Brain microvascular endothelial cell (primary cell): ENCODE data around the gene CHRM1.

Experiments used
- DNase-seq: peaks from one replicate; pipeline ENCODE4 v3.0.0-alpha.2; 2020
- H3K27ac ChIP-seq: fragments of 250-450 bp; sonication (Bioruptor Pico); 2 replicates; pipeline ENCODE4 v1.5.1; 2020; ENCODE audit warnings: mild to moderate bottlenecking, moderate library complexity
- H3K27me3 ChIP-seq: fragments of 250-450 bp; sonication (Bioruptor Pico); replicated peaks from 2 replicates; pipeline ENCODE4 v1.5.1; 2020; ENCODE audit warnings: mild to moderate bottlenecking
- H3K36me3 ChIP-seq: fragments of 250-450 bp; sonication (Bioruptor Pico); replicated peaks from 2 replicates; pipeline ENCODE4 v1.5.1; 2020; ENCODE audit warnings: mild to moderate bottlenecking
- H3K4me3 ChIP-seq: 2 replicates; pipeline ENCODE4 v1.5.1; 2011; ENCODE audit warnings: low read depth, mild to moderate bottlenecking, control low read depth, low read length, moderate library complexity
- in situ Hi-C: cut with HindIII; loops from 2 replicates; pipeline ENCODE4 v1.10.0; 2017; ENCODE audit warnings: low sequenced_read_pairs, low pct_ligation_motif_present
- TF ChIP-seq, protein P1 (sequence below): IDR thresholded peaks from 2 replicates; pipeline ENCODE4 v1.5.1; 2011; ENCODE audit warnings: low read depth, mild to moderate bottlenecking, moderate library complexity, low read length, control low read depth, inconsistent platforms; ENCODE audit errors: missing control alignments

The CHRM1 gene

DNA sequence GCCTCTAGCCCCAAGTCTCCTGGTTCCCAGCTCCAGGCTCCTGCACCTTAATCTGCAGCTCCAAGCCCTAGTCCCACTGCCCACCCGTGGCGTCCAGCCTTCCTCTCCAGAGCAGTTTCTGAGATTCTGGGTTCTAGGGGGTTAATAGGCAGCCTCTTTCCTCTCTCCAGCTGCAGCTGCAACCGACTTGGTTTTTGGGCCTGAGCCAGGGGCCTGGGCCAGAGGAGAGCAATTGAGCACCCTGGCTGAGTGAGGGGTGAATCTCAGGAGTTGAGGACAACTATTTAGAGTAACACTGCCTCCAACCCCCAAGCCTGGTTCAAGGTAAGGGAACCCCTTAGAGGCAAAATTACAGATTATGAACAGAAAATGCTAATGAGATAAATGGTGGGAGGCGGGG, 9.0 kb upstream of the CHRM1 start:
- peaks cover 19% of the 10 kb centered on the region for H3K27me3 ChIP-seq

DNA sequence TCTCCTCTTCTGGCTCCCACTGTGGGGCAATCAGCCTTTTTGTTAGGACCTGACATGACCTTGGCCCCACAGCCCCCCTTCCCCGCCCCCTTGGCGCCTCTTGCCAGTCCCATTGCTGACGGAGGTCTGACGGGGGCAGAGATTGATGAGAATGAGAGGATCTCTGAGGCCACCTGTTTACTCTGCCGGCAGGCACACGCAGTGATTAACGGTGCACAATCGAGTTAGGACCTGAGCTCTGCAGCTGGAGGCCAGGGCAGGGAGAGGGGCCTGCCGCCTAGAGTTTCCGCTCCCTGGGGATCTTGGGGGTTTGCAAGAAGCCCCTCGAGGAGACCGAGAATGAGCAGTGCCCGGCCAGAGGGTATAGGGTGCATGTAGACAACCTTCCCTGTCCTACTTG, 6.8 kb upstream of the CHRM1 start:
- no peak for DNase-seq
- Histone ChIP-seq H3K27me3 (peaks cover 31% of the 10 kb centered on the region), H3K4me3 (no peak overlapping the region), H3K27ac (no peak overlapping the region), H3K36me3 (no peaks in the 10 kb centered on the region)
- TF ChIP-seq, protein P1, sequence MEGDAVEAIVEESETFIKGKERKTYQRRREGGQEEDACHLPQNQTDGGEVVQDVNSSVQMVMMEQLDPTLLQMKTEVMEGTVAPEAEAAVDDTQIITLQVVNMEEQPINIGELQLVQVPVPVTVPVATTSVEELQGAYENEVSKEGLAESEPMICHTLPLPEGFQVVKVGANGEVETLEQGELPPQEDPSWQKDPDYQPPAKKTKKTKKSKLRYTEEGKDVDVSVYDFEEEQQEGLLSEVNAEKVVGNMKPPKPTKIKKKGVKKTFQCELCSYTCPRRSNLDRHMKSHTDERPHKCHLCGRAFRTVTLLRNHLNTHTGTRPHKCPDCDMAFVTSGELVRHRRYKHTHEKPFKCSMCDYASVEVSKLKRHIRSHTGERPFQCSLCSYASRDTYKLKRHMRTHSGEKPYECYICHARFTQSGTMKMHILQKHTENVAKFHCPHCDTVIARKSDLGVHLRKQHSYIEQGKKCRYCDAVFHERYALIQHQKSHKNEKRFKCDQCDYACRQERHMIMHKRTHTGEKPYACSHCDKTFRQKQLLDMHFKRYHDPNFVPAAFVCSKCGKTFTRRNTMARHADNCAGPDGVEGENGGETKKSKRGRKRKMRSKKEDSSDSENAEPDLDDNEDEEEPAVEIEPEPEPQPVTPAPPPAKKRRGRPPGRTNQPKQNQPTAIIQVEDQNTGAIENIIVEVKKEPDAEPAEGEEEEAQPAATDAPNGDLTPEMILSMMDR: no peak
- in situ Hi-C loops: no loop called here

More for the DNA sequence above, 9.0 kb upstream of the CHRM1 start:
- TF ChIP-seq, protein P1: no peak
- Histone ChIP-seq H3K36me3 (no peaks in the 10 kb centered on the region), H3K27ac (no peak overlapping the region), H3K4me3 (no peak overlapping the region)
- in situ Hi-C loops: no loop called here
- DNase-seq: no peak

DNA sequence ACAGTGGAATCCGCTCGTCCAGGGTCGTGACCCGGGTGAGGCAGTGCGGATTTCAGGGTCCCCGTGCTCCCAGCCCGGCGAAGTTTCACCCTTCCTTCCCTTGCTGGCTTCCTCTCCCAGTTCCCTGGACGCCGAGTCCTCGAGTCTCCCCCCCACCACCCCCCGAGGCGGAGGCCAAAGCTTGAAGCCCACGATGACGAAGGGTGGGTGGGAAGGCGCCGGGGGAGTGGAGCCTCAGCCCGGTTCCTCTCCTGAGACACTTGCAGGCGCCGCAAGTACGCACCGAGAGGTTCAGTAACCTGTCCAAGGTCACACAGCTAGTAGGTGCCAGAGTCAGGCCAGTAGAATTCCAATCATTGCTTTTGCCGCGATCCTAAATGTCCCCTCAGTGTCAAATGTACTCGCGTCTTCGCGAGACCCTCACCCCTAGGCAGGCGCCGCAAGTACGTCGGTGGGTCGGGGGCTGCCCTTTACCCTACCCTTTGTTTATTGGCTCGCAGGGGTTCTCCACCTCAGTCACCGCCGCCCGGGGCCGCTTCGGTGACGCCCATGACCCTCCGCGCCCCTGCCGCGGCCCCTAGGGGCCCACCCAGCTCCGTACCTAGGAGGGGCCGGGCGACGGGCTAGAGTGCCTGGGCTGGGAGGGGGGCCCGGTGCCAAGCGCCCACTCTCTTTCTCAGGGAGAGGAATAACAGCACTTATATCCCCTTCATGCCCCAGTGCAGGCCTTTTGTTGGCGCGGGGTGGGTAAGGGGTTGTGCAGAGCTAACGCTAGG, 5.7 kb upstream of the CHRM1 start:
- TF ChIP-seq, protein P1: no peak
- H3K27me3 ChIP-seq: peaks cover 39% of the 10 kb centered on the region
- no peak for DNase-seq
- no peak overlapping the region for H3K27ac ChIP-seq
- H3K4me3 ChIP-seq: no peak overlapping the region
- in situ Hi-C loops: no loop called here
- H3K36me3 ChIP-seq: no peaks in the 10 kb centered on the region

DNA sequence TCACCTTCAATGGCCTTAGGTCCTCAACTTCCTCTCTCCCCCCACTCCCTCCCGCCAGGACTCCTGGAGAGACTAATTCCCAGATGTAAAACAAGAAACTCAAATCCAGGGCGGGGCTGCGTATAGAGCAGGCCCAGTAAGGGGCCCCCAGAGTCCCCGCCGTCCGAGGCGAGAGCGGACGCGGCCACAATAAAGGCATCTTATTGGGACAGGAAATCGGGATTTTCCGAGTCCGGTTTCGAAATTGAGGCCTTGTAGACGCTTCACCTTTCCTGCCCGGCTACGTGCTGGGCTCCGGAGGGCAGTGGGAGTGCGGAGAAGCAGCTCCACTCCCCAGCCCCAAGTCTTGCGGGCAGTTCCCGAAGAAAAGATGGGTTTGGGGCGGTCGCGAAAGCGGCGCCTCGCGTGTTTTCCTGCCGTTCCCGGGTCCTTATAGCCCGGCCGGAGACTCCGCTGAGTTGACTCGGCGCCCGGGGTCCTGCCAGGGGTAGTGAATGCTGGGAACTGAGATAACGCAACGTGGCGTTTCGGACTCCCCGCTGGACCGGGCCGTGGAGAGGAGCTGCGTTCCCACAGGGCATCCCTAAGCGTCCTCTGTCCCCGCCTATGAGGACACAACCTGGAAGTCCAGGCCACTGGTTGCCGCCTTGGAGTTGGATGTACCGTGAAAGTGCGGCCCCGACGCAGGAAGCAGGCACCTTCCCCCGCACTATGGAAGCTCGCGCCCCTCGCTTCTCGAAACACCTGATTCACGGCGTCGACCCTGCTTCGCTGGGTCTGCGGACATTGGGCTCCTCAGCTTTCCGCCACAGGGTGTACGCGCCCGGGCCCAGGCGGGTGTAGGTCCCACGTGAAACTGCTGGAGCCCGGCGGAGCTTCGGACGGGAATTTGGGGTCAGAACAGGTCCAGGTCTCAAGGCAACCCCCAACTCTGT, 4.8 kb upstream of the CHRM1 start:
- no peak overlapping the region for H3K27ac ChIP-seq
- no peak for DNase-seq
- H3K27me3 ChIP-seq: peaks cover 41% of the 10 kb centered on the region
- no peaks in the 10 kb centered on the region for H3K36me3 ChIP-seq
- TF ChIP-seq, protein P1: no peak
- peak overlapping the region; percentile 41 for H3K4me3 ChIP-seq
- in situ Hi-C loops: no loop called here

DNA sequence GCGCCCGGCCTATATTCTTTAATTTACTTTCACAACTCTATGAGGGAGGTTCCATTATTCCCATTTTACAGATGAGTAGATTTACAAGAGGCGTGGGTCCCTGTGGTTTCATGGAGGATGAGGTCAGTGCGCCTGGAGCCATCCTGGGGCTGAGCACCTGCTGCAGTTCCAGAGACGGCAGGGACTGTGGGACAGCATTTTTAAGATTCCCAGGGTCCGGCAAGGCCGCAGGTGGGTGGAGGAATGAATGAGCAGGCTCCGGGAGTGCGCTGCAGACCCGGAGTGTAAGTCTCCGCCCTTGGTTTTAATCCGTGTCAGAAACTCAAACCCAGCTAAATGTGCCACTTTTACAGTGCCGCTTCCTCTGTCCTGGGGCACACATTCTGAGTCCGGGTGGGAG, 4.1 kb upstream of the CHRM1 start:
- no peaks in the 10 kb centered on the region for H3K36me3 ChIP-seq
- no peak overlapping the region for H3K4me3 ChIP-seq
- in situ Hi-C loops: no loop called here
- H3K27me3 ChIP-seq: peaks cover 41% of the 10 kb centered on the region
- no peak for DNase-seq
- TF ChIP-seq, protein P1: no peak
- no peak overlapping the region for H3K27ac ChIP-seq
